Sigmoid colon (tissue), 7 donors: ENCODE results near the gene C3orf22. TPM values are rescaled to one million over a fixed set of nuclear protein-coding genes. Genes with fewer than 3 reads are reported as not detected.
"Not testable (repeated sequence)": the region's sequence is repeated elsewhere in the genome, so short reads cannot be mapped to it uniquely, and the experiment has no call there.

Source experiments
- DNase-seq: peaks from one replicate; pipeline ENCODE4 v3.0.0-alpha.2; 2019
- H3K27ac ChIP-seq, 4 donors: fragments of 200-600 bp; sonication (generic); one replicate each; pipeline ENCODE4 v1.5.1; 2016 to 2019; ENCODE audit warnings: mild to moderate bottlenecking in 1 of 4
- H3K27me3 ChIP-seq, 3 donors: fragments of 200-600 bp; sonication (generic); one replicate each; pipeline ENCODE4 v1.5.1; 2019; ENCODE audit warnings: mild to moderate bottlenecking in 1 of 3
- H3K36me3 ChIP-seq, 4 donors: fragments of 200-600 bp; sonication (generic); one replicate each; pipeline ENCODE4 v1.5.1; 2016 to 2019
- H3K4me1 ChIP-seq, 4 donors: fragments of 200-600 bp; sonication (generic); one replicate each; pipeline ENCODE4 v1.5.1; 2017 to 2019
- H3K4me3 ChIP-seq, 4 donors: fragments of 200-600 bp; sonication (generic); one replicate each; pipeline ENCODE4 v1.5.1; 2017 to 2019; ENCODE audit warnings: mild to moderate bottlenecking in 2 of 4, moderate library complexity in 1 of 4
- H3K9me3 ChIP-seq, 4 donors: fragments of 200-600 bp in 3 of 4; sonication (generic) in 3 of 4; one replicate each; pipeline versions ENCODE4 v1.5.1 to v1.6.1; 2013 to 2019
- CTCF ChIP-seq, 4 experiments: fragments of 450-650 bp in 3 of 4; fragments of 200-600 bp in 1 of 4; IDR thresholded peaks; one replicate each; pipeline ENCODE4 v1.5.1; 2016 to 2019; ENCODE audit warnings: antibody characterized with exemption in 4 of 4, mild to moderate bottlenecking in 3 of 4, moderate library complexity in 2 of 4
- EP300 ChIP-seq, 4 donors: sonication (generic); formaldehyde crosslinking; IDR thresholded peaks; one replicate each; pipeline ENCODE4 v1.6.1; 2017; ENCODE audit warnings: antibody characterized with exemption in 4 of 4
- POLR2A ChIP-seq, 2 donors: fragments of 450-650 bp; IDR thresholded peaks; one replicate each; pipeline ENCODE4 v1.6.1; 2016; ENCODE audit warnings: antibody characterized with exemption in 2 of 2, mild to moderate bottlenecking in 2 of 2, moderate library complexity in 2 of 2
- POLR2AphosphoS5 ChIP-seq, 4 donors: sonication (generic); formaldehyde crosslinking; IDR thresholded peaks; one replicate each; pipeline ENCODE4 v1.6.1; 2017; ENCODE audit warnings: antibody characterized with exemption in 4 of 4
- WGBS, 2 donors: extraction: QIAGEN DNeasy Blood & Tissue Kit; methylation state at CpG; one replicate each; pipeline ENCODE4 v1.1.7; 2013; 5-methylcytosine and 5-hydroxymethylcytosine counted together
- intact Hi-C: fragments of 100-400 bp; cut with DNase I; formaldehyde crosslinking; loops from one replicate; pipeline ENCODE4 v1.15.1; 2023
- polyA plus RNA-seq, 3 donors: library from polyadenylated mRNA; stranded (reverse); fragments of 200-250 nt; gene quantifications; one replicate each; pipeline ENCODE4 v1.2.3, GENCODE V29; 2013
- total RNA-seq, 4 donors: library from RNA; depleted of rRNA; stranded (reverse); fragments of >200 nt; gene quantifications; one replicate each; pipeline ENCODE4 v1.1.0, GENCODE V29; 2016
- donor health status: healthy with polysubstance abuse.
- donor health status: Bipolar disorder and iron deficiency.
- donor health status: healthy.

The C3orf22 gene
- total and polyA plus RNA-seq, 7 donors: 0.54 TPM; not detected in 6

DNA sequence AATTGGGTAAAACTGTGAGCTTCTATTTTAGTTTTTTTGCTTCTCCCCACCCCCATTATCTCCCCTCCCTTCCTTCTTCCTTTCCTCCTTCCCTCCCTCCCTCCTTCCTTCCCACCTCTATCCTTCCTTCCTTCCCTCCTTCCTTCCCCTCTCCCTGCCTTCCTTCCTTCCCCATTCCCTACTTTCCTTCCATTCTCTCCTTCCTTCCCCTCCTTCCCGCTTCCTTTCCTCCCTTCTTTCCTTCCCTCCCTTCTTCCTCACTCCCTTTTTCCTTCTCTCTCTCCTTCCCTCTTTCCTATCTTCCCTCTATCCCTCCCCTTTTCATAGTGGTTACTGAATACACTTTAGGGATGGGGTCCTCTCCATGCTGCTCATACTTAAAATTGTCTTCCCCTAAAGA lies 40.4 kb upstream of the C3orf22 start:
- H3K9me3 ChIP-seq: peaks cover 0 to 2% (median 0%) of the 10 kb centered on the region in 4 donors
- H3K36me3 ChIP-seq: no peaks in the 10 kb centered on the region
- no peak overlapping the region for H3K27ac ChIP-seq
- TF ChIP-seq POLR2A (IDR thresholded peaks at IDR 0.05) (no peak), POLR2AphosphoS5 (IDR thresholded peaks at IDR 0.05) (no peak), CTCF (IDR thresholded peaks at IDR 0.05) (no peak), EP300 (IDR thresholded peaks at IDR 0.05) (no peak)
- H3K27me3 ChIP-seq: no peaks in the 10 kb centered on the region
- intact Hi-C loops: no loop called here
- WGBS, 2 donors: 0% methylated on average over 1 of the region's 1 CpG
- H3K4me3 ChIP-seq: no peak overlapping the region
- no peak for DNase-seq
- H3K4me1 ChIP-seq: no peaks in the 10 kb centered on the region

DNA sequence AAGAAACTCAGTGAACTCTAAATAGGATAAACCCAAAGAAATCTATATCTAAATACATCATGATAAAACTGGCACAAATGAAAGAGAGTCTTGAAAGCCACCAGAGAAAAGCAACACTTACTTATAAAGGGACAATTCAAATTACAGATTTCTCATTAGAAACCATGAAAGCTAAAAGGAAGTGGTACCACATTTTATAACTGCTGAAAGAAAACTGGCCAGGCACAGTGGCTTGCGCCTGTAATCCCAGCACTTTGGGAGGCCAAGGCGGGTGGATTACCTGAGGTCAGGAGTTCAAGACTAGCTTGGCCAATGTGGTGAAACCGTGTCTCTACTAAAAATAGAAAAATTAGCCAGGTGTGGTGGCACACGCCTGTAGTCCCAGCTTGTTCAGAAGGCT lies 36.7 kb upstream of the C3orf22 start:
- WGBS, 2 donors: 95 to 96% methylated on average over 4 of the region's 4 CpGs
- H3K27me3 ChIP-seq, intact Hi-C loops, DNase-seq, H3K27ac ChIP-seq, H3K4me1 ChIP-seq, H3K9me3 ChIP-seq, H3K36me3 ChIP-seq, H3K4me3 ChIP-seq: not testable (repeated sequence)

- intact Hi-C loops, H3K4me1 ChIP-seq, H3K36me3 ChIP-seq, H3K9me3 ChIP-seq, H3K27ac ChIP-seq, DNase-seq, H3K4me3 ChIP-seq, H3K27me3 ChIP-seq: not testable (repeated sequence)
- WGBS, 2 donors: 55 to 68% methylated on average over 5 of the region's 5 CpGs
Observed at GRCh38 chr3:126591515-126591914, 32.8 kb upstream of the C3orf22 start.

DNA sequence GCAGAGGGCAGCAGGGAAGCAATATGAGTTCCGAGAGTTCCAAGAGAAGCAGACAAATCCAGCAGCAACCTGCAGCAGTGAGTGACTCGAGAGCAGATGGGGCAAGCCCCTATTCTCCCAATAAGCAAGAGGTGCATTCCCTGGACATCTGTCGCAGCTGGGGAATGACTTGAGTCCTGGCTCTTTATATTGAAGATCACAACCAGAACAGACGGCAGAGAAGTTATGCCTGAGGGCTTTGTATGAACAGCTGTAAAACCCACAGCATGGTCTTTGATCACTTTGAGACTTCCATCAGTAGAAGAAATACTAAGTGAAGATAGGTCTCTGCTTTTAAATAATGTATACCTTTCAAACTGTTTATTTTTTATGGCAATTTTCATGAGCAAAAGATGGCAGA lies 23.6 kb upstream of the C3orf22 start:
- 80 to 81% methylated on average over 4 of the region's 4 CpGs for WGBS, 2 donors
- intact Hi-C loops: no loop called here

GRCh38 chr3:126581569-126581968 lies 22.8 kb upstream of the C3orf22 start:
- TF ChIP-seq EP300 (IDR thresholded peaks at IDR 0.05) (no peak), POLR2A (IDR thresholded peaks at IDR 0.05) (no peak), CTCF (IDR thresholded peaks at IDR 0.05) (no peak), POLR2AphosphoS5 (IDR thresholded peaks at IDR 0.05) (no peak)
- H3K4me1 ChIP-seq: no peaks in the 10 kb centered on the region
- no peak overlapping the region for H3K27ac ChIP-seq
- no peaks in the 10 kb centered on the region for H3K27me3 ChIP-seq
- no peak for DNase-seq
- intact Hi-C loops: no loop called here
- no peaks in the 10 kb centered on the region for H3K36me3 ChIP-seq
- 83 to 88% methylated on average over 2 of the region's 2 CpGs for WGBS, 2 donors
- no peaks in the 10 kb centered on the region for H3K9me3 ChIP-seq
- no peak overlapping the region for H3K4me3 ChIP-seq

More for the DNA sequence above, 23.6 kb upstream of the C3orf22 start:
- H3K4me3 ChIP-seq: no peak overlapping the region
- H3K27me3 ChIP-seq: no peaks in the 10 kb centered on the region
- TF ChIP-seq CTCF (IDR thresholded peaks at IDR 0.05) (no peak), POLR2A (IDR thresholded peaks at IDR 0.05) (no peak), EP300 (IDR thresholded peaks at IDR 0.05) (no peak), POLR2AphosphoS5 (IDR thresholded peaks at IDR 0.05) (no peak)
- H3K27ac ChIP-seq: no peak overlapping the region
- no peaks in the 10 kb centered on the region for H3K9me3 ChIP-seq
- no peak for DNase-seq
- H3K36me3 ChIP-seq: no peaks in the 10 kb centered on the region
- H3K4me1 ChIP-seq: no peaks in the 10 kb centered on the region

DNA sequence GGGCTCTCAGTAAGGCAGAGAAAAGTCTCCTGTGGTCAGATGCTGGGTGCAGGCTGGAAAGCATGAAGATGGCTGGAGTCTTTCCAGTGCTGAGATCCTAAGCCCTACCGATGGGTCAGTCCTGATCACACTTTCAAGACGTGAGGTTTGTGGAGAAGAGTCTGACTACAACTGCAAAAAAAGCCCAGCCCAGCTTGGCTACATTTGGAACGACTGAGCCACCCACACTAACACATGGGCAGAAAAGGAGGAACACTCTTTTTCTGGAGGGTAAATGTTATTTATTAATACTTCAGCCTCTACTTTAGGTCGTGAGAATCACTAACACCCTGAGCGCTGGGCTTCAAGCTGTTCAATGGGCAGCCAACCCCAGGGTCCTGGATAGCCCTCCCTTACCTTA lies 22.0 kb upstream of the C3orf22 start:
- H3K27ac ChIP-seq: no peak overlapping the region
- no peaks in the 10 kb centered on the region for H3K9me3 ChIP-seq
- WGBS, 2 donors: 84 to 86% methylated on average over 5 of the region's 5 CpGs
- no peaks in the 10 kb centered on the region for H3K36me3 ChIP-seq
- H3K27me3 ChIP-seq: no peaks in the 10 kb centered on the region
- TF ChIP-seq EP300 (IDR thresholded peaks at IDR 0.05): no peak
- H3K4me3 ChIP-seq: no peak overlapping the region
- H3K4me1 ChIP-seq: no peaks in the 10 kb centered on the region
- intact Hi-C loops: no loop called here
- no peak for DNase-seq
